Measurements from ENCODE around the gene SLIT1.

Gene SLIT1

GRCh38 chr10:97061423-97061822 lies 124.3 kb downstream of the SLIT1 start:
- H3K27ac ChIP-seq (ENCODE audit: low read depth, low read length): no peak overlapping the region
- H3K9ac ChIP-seq (ENCODE audit: low read depth in 1 of 2, low read length in 2 of 2): no peak overlapping the region
- no peaks in the 10 kb centered on the region for H3K9me3 ChIP-seq (ENCODE audit: control insufficient read depth in 1 of 2, low read length in 2 of 2)
- H3K4me1 ChIP-seq (ENCODE audit: control insufficient read depth in 1 of 2, insufficient read depth in 2 of 2, low read length in 2 of 2): peaks cover 0 to 4% of the 10 kb centered on the region in 2 donors
- no peaks in the 10 kb centered on the region for H3K27me3 ChIP-seq (ENCODE audit: control insufficient read depth in 1 of 2, insufficient read depth in 2 of 2, low read length in 2 of 2)
- H3K4me3 ChIP-seq (ENCODE audit: low read depth in 1 of 2, low read length in 2 of 2): no peak overlapping the region
- no peaks in the 10 kb centered on the region for H3K36me3 ChIP-seq (ENCODE audit: control insufficient read depth in 1 of 2, insufficient read depth in 2 of 2, low read length in 2 of 2)

- no peaks in the 10 kb centered on the region for H3K9me3 ChIP-seq (ENCODE audit: control insufficient read depth in 1 of 2, low read length in 2 of 2)
- no peaks in the 10 kb centered on the region for H3K27me3 ChIP-seq (ENCODE audit: control insufficient read depth in 1 of 2, insufficient read depth in 2 of 2, low read length in 2 of 2)
- no peak overlapping the region for H3K4me3 ChIP-seq (ENCODE audit: low read depth in 1 of 2, low read length in 2 of 2)
- H3K4me1 ChIP-seq (ENCODE audit: control insufficient read depth in 1 of 2, insufficient read depth in 2 of 2, low read length in 2 of 2): peaks cover 0 to 4% of the 10 kb centered on the region in 2 donors
- H3K27ac ChIP-seq (ENCODE audit: low read depth, low read length): no peak overlapping the region
- H3K9ac ChIP-seq (ENCODE audit: low read depth in 1 of 2, low read length in 2 of 2): no peak overlapping the region
- no peaks in the 10 kb centered on the region for H3K36me3 ChIP-seq (ENCODE audit: control insufficient read depth in 1 of 2, insufficient read depth in 2 of 2, low read length in 2 of 2)
Observed at GRCh38 chr10:97060441-97061084, 125.2 kb downstream of the SLIT1 start.

GRCh38 chr10:97059872-97060205 lies 125.9 kb downstream of the SLIT1 start:
- Histone ChIP-seq H3K9ac (ENCODE audit: low read depth in 1 of 2, low read length in 2 of 2) (no peak overlapping the region), H3K9me3 (ENCODE audit: control insufficient read depth in 1 of 2, low read length in 2 of 2) (no peaks in the 10 kb centered on the region), H3K36me3 (ENCODE audit: control insufficient read depth in 1 of 2, insufficient read depth in 2 of 2, low read length in 2 of 2) (no peaks in the 10 kb centered on the region), H3K27me3 (ENCODE audit: control insufficient read depth in 1 of 2, insufficient read depth in 2 of 2, low read length in 2 of 2) (no peaks in the 10 kb centered on the region), H3K4me1 (ENCODE audit: control insufficient read depth in 1 of 2, insufficient read depth in 2 of 2, low read length in 2 of 2) (peaks cover 0 to 4% of the 10 kb centered on the region in 2 donors), H3K4me3 (ENCODE audit: low read depth in 1 of 2, low read length in 2 of 2) (no peak overlapping the region), H3K27ac (ENCODE audit: low read depth, low read length) (no peak overlapping the region)

GRCh38 chr10:97059006-97059871 lies 126.5 kb downstream of the SLIT1 start:
- Histone ChIP-seq H3K9me3 (ENCODE audit: control insufficient read depth in 1 of 2, low read length in 2 of 2) (no peaks in the 10 kb centered on the region), H3K36me3 (ENCODE audit: control insufficient read depth in 1 of 2, insufficient read depth in 2 of 2, low read length in 2 of 2) (no peaks in the 10 kb centered on the region), H3K9ac (ENCODE audit: low read depth in 1 of 2, low read length in 2 of 2) (no peak overlapping the region), H3K27ac (ENCODE audit: low read depth, low read length) (no peak overlapping the region), H3K27me3 (ENCODE audit: control insufficient read depth in 1 of 2, insufficient read depth in 2 of 2, low read length in 2 of 2) (no peaks in the 10 kb centered on the region), H3K4me3 (ENCODE audit: low read depth in 1 of 2, low read length in 2 of 2) (no peak overlapping the region), H3K4me1 (ENCODE audit: control insufficient read depth in 1 of 2, insufficient read depth in 2 of 2, low read length in 2 of 2) (peaks cover 0 to 4% of the 10 kb centered on the region in 2 donors)

GRCh38 chr10:97058521-97058920 lies 127.2 kb downstream of the SLIT1 start:
- Histone ChIP-seq H3K4me1 (ENCODE audit: control insufficient read depth in 1 of 2, insufficient read depth in 2 of 2, low read length in 2 of 2) (peaks cover 0 to 4% of the 10 kb centered on the region in 2 donors), H3K36me3 (ENCODE audit: control insufficient read depth in 1 of 2, insufficient read depth in 2 of 2, low read length in 2 of 2) (no peaks in the 10 kb centered on the region), H3K4me3 (ENCODE audit: low read depth in 1 of 2, low read length in 2 of 2) (no peak overlapping the region), H3K9me3 (ENCODE audit: control insufficient read depth in 1 of 2, low read length in 2 of 2) (no peaks in the 10 kb centered on the region), H3K27ac (ENCODE audit: low read depth, low read length) (no peak overlapping the region), H3K27me3 (ENCODE audit: control insufficient read depth in 1 of 2, insufficient read depth in 2 of 2, low read length in 2 of 2) (no peaks in the 10 kb centered on the region), H3K9ac (ENCODE audit: low read depth in 1 of 2, low read length in 2 of 2) (no peak overlapping the region)

GRCh38 chr10:97057491-97058235 lies 128.1 kb downstream of the SLIT1 start:
- no peaks in the 10 kb centered on the region for H3K27me3 ChIP-seq (ENCODE audit: control insufficient read depth in 1 of 2, insufficient read depth in 2 of 2, low read length in 2 of 2)
- H3K9me3 ChIP-seq (ENCODE audit: control insufficient read depth in 1 of 2, low read length in 2 of 2): no peaks in the 10 kb centered on the region
- H3K4me1 ChIP-seq (ENCODE audit: control insufficient read depth in 1 of 2, insufficient read depth in 2 of 2, low read length in 2 of 2): peaks cover 0 to 4% of the 10 kb centered on the region in 2 donors
- H3K36me3 ChIP-seq (ENCODE audit: control insufficient read depth in 1 of 2, insufficient read depth in 2 of 2, low read length in 2 of 2): no peaks in the 10 kb centered on the region
- no peak overlapping the region for H3K4me3 ChIP-seq (ENCODE audit: low read depth in 1 of 2, low read length in 2 of 2)
- H3K27ac ChIP-seq (ENCODE audit: low read depth, low read length): no peak overlapping the region
- H3K9ac ChIP-seq (ENCODE audit: low read depth in 1 of 2, low read length in 2 of 2): no peak overlapping the region

GRCh38 chr10:97056003-97056630 lies 129.6 kb downstream of the SLIT1 start:
- Histone ChIP-seq H3K9ac (ENCODE audit: low read depth in 1 of 2, low read length in 2 of 2) (no peak overlapping the region), H3K27ac (ENCODE audit: low read depth, low read length) (no peak overlapping the region), H3K9me3 (ENCODE audit: control insufficient read depth in 1 of 2, low read length in 2 of 2) (no peaks in the 10 kb centered on the region), H3K4me1 (ENCODE audit: control insufficient read depth in 1 of 2, insufficient read depth in 2 of 2, low read length in 2 of 2) (peaks cover 0 to 4% of the 10 kb centered on the region in 2 donors), H3K4me3 (ENCODE audit: low read depth in 1 of 2, low read length in 2 of 2) (no peak overlapping the region), H3K36me3 (ENCODE audit: control insufficient read depth in 1 of 2, insufficient read depth in 2 of 2, low read length in 2 of 2) (no peaks in the 10 kb centered on the region), H3K27me3 (ENCODE audit: control insufficient read depth in 1 of 2, insufficient read depth in 2 of 2, low read length in 2 of 2) (no peaks in the 10 kb centered on the region)

- H3K36me3 ChIP-seq (ENCODE audit: control insufficient read depth in 1 of 2, insufficient read depth in 2 of 2, low read length in 2 of 2): no peaks in the 10 kb centered on the region
- H3K27ac ChIP-seq (ENCODE audit: low read depth, low read length): no peak overlapping the region
- peaks cover 0 to 3% of the 10 kb centered on the region in 2 donors for H3K4me1 ChIP-seq (ENCODE audit: control insufficient read depth in 1 of 2, insufficient read depth in 2 of 2, low read length in 2 of 2)
- H3K9me3 ChIP-seq (ENCODE audit: control insufficient read depth in 1 of 2, low read length in 2 of 2): no peaks in the 10 kb centered on the region
- H3K9ac ChIP-seq (ENCODE audit: low read depth in 1 of 2, low read length in 2 of 2): no peak overlapping the region
- H3K27me3 ChIP-seq (ENCODE audit: control insufficient read depth in 1 of 2, insufficient read depth in 2 of 2, low read length in 2 of 2): no peaks in the 10 kb centered on the region
- H3K4me3 ChIP-seq (ENCODE audit: low read depth in 1 of 2, low read length in 2 of 2): no peak overlapping the region
Observed at GRCh38 chr10:97053276-97053675, 132.5 kb downstream of the SLIT1 start.

- Histone ChIP-seq H3K9me3 (ENCODE audit: control insufficient read depth in 1 of 2, low read length in 2 of 2) (no peaks in the 10 kb centered on the region), H3K27ac (ENCODE audit: low read depth, low read length) (no peak overlapping the region), H3K36me3 (ENCODE audit: control insufficient read depth in 1 of 2, insufficient read depth in 2 of 2, low read length in 2 of 2) (no peaks in the 10 kb centered on the region), H3K4me3 (ENCODE audit: low read depth in 1 of 2, low read length in 2 of 2) (no peak overlapping the region), H3K4me1 (ENCODE audit: control insufficient read depth in 1 of 2, insufficient read depth in 2 of 2, low read length in 2 of 2) (no peaks in the 10 kb centered on the region), H3K9ac (ENCODE audit: low read depth in 1 of 2, low read length in 2 of 2) (no peak overlapping the region), H3K27me3 (ENCODE audit: control insufficient read depth in 1 of 2, insufficient read depth in 2 of 2, low read length in 2 of 2) (no peaks in the 10 kb centered on the region)
Observed at GRCh38 chr10:97050956-97051496, 134.7 kb downstream of the SLIT1 start.
